ENCODE measurements around the gene TMEM269.
"Not testable (repeated sequence)": the region's sequence is repeated elsewhere in the genome, so short reads cannot be mapped to it uniquely, and the experiment has no call there.

Gene TMEM269

GRCh38 chr1:42776502-42776901 is 8.3 kb upstream of the TMEM269 start:
- DNase-seq (ENCODE audit: low spot score): no peak

GRCh38 chr1:42777852-42778251 is 6.9 kb upstream of the TMEM269 start:
- DNase-seq (ENCODE audit: low spot score): no peak

- no peak for DNase-seq (ENCODE audit: low spot score)
Measured at GRCh38 chr1:42779725-42780124, 5.1 kb upstream of the TMEM269 start.

DNA sequence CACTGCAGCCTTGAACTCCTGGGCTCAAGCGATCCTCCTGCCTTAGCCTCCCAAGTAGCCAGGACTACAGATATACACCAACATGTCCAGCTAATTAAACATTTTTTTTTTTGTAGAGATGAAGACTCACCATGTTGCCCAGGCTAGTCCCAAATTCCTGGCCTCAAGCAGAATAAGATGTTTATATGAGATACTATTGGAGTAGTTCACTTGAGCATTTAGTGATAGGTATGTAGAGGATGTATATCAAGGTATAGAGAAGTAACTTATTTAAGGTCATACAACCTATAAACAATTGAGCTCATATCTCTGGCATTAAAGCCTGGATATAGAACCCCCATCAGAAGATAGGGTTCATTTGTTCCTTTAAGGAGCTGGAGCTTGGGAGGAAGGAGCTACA is 4.6 kb upstream of the TMEM269 start:
- no peak for DNase-seq (ENCODE audit: low spot score)

GRCh38 chr1:42783092-42783491 is 1.7 kb upstream of the TMEM269 start:
- no peak for DNase-seq (ENCODE audit: low spot score)

DNA sequence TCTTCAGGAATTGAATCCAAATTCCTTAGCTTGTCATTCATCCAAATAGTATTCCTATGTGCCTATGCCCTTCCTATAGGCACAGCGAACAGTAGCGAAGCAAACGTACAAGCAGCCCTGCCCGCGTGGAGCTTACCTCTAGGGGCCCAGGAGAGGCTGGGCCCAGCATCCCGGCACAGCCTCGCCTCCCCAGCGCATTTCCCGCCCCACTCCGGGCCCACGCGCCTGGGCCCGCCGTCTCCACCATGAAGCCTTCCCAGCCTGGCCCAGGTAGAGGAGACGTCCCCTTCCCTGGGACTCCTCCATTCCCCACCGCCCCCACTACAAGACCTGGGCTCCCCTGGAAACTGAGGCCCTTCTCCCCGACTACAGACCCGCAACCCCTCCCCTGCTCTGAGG is 245 bp upstream of the TMEM269 start:
- no peak for DNase-seq (ENCODE audit: low spot score)

GRCh38 chr1:42786097-42786496 is 1.3 kb downstream of the TMEM269 start:
- DNase-seq (ENCODE audit: low spot score): no peak

- DNase-seq (ENCODE audit: low spot score): no peak
Measured at GRCh38 chr1:42788021-42788420, 3.2 kb downstream of the TMEM269 start.

- DNase-seq (ENCODE audit: low spot score): no peak
Measured at GRCh38 chr1:42793824-42794223, 9.0 kb downstream of the TMEM269 start.

GRCh38 chr1:42797414-42797813 is 12.6 kb downstream of the TMEM269 start:
- DNase-seq (ENCODE audit: low spot score): no peak

- no peak for DNase-seq (ENCODE audit: low spot score)
Measured at GRCh38 chr1:42797979-42798378, 13.2 kb downstream of the TMEM269 start.

- DNase-seq (ENCODE audit: low spot score): no peak
Measured at GRCh38 chr1:42801832-42802473, 17.2 kb downstream of the TMEM269 start.

DNA sequence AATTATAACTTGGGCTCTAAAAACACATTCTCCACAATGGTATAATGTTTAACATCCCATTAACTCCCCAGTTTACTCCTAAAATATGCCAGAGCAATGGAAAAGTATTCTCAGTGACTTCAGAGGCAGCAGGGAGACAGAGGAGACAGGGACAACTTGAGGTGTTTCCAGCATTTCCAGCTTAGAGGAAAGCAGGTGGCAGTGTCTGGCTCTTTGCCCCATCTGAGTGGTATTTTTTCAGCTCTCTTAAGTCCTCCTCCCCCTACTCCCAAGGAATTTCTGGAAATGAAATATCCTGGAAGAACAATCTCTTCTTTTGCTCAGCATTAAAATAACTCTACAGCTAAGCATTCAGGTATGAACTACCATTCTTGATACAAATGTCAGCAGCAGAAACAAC is 21.4 kb downstream of the TMEM269 start:
- DNase-seq (ENCODE audit: low spot score): no peak

DNA sequence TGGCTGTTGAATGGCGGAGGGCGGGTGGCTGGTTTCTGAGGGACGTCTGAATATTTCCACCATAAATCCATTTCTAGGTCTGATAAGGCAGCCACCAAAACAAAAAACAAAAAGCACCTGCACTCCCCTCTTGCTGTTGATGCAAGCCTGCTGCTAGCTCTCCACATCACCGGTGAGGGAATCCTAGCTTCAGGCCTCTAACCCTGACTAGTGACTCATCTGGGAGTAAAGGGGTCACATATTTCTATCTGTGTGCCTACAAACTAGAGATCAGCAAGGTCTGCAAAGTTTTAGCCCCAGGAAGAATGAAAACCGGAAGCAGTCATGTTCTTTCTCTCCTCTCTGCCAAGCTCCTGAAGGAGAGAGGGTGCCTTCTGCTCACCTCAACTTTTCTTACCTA is 21.8 kb downstream of the TMEM269 start:
- no peak for DNase-seq (ENCODE audit: low spot score)

GRCh38 chr1:42807056-42807668 is 22.4 kb downstream of the TMEM269 start:
- DNase-seq (ENCODE audit: low spot score): no peak

DNA sequence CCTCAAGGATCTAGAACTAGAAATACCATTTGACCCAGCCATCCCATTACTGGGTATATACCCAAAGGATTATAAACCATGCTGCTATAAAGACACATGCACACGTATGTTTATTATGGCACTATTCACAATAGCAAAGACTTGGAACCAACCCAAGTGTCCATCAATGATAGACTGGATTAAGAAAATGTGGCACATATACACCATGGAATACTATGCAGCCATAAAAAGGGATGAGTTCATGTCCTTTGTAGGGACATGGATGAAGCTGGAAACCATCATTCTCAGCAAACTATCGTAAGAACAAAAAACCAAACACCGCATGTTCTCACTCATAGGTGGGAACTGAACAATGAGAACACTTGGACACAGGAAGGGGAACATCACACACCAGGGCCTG is 30.0 kb downstream of the TMEM269 start:
- DNase-seq (ENCODE audit: low spot score): not testable (repeated sequence)

- DNase-seq (ENCODE audit: low spot score): no peak
Measured at GRCh38 chr1:42815941-42816584, 31.3 kb downstream of the TMEM269 start.

DNA sequence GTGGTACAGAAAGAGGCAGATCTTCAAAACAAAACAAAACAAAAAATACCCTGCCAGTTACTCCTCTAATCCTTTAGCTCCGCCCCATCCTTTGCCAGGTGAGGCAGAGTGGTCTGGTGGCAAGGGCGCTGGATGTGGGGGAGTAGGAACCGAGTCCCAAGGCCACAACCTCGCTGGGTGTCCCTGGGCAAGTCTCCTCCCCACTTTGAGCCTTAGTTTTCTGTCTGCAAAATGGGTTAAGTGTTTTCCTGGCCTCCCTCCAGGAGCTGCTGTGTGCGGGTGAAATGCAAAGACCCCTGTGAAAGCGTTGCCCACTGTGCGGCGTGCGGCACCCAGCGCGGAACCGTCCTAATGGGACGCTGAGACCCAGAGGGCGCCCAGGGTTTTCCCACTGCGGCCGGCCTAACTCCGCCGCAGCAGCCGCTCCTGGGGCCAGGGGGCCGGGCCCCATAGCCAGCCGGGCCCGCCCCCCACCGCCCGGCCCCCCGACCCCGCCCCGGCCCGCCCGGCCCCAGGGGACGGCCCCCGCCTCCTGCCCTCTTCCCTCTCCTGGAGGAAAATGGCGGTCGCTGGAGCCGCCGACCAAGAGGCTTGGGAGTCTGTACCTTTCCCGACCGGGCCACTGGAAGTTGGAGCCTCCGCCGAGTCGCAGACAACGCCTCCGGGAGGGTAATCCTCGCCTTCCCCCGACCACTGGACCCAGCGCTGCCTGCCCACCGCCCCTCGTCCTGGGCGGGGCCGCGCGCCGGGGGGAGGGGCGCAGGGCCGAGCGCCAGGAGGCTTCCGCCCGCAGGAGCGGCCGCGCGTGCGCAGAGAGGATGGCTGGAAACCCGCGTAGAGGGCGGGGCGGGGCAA is 32.0 kb downstream of the TMEM269 start, which contains the start of the genes ERMAP and SVBP:
ERMAP (plus strand) TSS at position 538 of the 855 bp plus-strand sequence. CDS start 13,327 bp downstream, outside the sequence.
SVBP (minus strand) TSS at position 813 of the 855 bp plus-strand sequence. CDS start 853 bp downstream, outside the sequence.
- DNase-seq (ENCODE audit: low spot score): peak; percentile 98

- DNase-seq (ENCODE audit: low spot score): no peak
Measured at GRCh38 chr1:42817440-42817767, 32.6 kb downstream of the TMEM269 start.

DNA sequence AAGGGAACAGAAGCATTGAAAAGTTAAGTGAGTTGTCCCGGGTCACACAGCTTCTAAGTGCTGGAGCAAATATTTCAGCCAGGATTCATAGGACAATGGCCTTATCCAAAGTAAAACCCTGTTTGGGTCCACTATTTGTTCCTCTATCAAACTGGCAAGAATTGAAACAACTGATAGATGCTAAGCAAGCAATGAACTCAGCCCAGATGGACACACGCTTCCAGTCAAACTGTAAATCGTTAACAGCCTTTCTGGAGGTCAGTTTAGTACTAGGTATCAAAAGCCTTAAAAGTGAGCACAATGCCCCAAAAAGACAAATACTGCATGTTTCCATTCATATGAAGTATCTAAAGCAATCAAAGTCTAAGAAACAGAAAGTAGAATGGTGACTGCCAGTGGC is 33.2 kb downstream of the TMEM269 start:
- DNase-seq (ENCODE audit: low spot score): no peak

- no peak for DNase-seq (ENCODE audit: low spot score)
Measured at GRCh38 chr1:42820813-42821212, 36.0 kb downstream of the TMEM269 start.

DNA sequence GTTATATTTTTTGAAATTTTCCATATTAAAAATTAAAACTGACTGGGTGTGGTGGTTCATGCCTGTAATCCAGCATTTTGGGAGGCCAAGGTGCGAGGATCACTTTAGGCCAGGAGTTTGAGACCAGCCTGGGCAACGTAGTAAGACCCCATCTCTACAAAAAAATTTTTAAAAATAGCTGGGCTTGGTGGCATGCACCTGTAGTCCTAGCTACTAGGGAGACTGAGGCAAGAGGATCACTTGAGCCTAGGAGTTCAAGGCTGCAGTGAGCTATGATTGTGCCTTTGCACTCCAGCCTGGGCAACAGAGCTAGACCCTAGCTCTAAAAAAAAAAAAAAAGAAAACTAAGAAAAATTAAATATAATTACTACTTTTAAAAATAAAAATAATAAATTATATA is 36.9 kb downstream of the TMEM269 start:
- no peak for DNase-seq (ENCODE audit: low spot score)
